ENCODE results near the gene CREB3L1. TPM values are rescaled to one million over a fixed set of nuclear protein-coding genes. Genes with fewer than 3 reads are reported as not detected.
"Not testable (repeated sequence)": the region's sequence is repeated elsewhere in the genome, so short reads cannot be mapped to it uniquely, and the experiment has no call there.

CREB3L1 gene
- total and polyA plus RNA-seq, 7 donors = 0.66 to 63.1 (median 7.2) TPM

DNA sequence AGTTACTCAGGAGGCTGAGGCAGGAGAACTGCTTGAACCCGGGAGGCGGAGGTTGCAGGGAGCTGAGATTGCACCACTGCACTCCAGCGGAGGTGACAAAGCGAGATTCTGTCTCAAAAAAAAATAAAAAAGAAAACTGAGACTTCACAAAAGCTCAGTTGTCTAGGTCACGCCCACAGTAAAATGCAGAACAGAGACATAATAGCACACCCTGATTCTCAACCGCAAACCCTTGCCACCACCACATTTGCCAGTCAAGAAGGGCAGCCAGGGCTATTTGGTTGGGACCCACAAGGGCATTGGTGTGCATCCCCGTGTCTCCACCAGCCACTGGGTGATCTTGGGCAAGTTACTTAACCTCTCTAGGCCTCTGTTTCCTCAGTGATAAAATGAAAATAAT lies 25.4 kb downstream of the CREB3L1 start:
- DNase-seq = no peak
- H3K4me1 ChIP-seq = no peaks in the 10 kb centered on the region
- no peak overlapping the region for H3K4me3 ChIP-seq
- WGBS, 2 donors = 80 to 81% methylated on average over 7 of the region's 7 CpGs
- no peaks in the 10 kb centered on the region for H3K36me3 ChIP-seq
- intact Hi-C loops (cut with DNase I) = no loop called here
- H3K9me3 ChIP-seq = no peaks in the 10 kb centered on the region
- H3K27ac ChIP-seq = no peak overlapping the region
- TF ChIP-seq POLR2AphosphoS5 (IDR thresholded peaks at IDR 0.05) (no peak), POLR2A (IDR thresholded peaks at IDR 0.05) (no peak), EP300 (IDR thresholded peaks at IDR 0.05) (no peak)
- TF ChIP-seq, protein P1, sequence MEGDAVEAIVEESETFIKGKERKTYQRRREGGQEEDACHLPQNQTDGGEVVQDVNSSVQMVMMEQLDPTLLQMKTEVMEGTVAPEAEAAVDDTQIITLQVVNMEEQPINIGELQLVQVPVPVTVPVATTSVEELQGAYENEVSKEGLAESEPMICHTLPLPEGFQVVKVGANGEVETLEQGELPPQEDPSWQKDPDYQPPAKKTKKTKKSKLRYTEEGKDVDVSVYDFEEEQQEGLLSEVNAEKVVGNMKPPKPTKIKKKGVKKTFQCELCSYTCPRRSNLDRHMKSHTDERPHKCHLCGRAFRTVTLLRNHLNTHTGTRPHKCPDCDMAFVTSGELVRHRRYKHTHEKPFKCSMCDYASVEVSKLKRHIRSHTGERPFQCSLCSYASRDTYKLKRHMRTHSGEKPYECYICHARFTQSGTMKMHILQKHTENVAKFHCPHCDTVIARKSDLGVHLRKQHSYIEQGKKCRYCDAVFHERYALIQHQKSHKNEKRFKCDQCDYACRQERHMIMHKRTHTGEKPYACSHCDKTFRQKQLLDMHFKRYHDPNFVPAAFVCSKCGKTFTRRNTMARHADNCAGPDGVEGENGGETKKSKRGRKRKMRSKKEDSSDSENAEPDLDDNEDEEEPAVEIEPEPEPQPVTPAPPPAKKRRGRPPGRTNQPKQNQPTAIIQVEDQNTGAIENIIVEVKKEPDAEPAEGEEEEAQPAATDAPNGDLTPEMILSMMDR (IDR thresholded peaks at IDR 0.05) = no peak
- no peaks in the 10 kb centered on the region for H3K27me3 ChIP-seq

DNA sequence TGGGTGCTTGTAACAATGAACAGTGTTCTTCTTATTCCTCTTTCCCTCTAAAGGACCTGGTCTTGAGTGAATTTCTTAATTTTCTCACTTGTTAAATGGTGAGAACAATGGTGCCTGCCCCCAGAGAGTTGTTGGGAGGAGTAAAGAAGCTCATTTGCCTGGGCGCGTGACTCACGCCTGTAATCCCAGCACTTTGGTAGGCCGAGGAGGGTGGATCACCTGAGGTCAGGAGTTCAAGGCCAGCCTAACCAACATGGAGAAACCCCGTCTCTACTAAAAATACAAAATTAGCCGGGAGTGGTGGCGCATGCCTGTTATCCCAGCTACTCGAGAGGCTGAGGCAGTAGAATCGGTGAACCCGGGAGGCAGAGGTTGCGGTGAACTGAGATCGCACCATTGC lies 26.6 kb downstream of the CREB3L1 start:
- H3K27me3 ChIP-seq; DNase-seq; H3K9me3 ChIP-seq; H3K36me3 ChIP-seq; H3K27ac ChIP-seq; H3K4me3 ChIP-seq; intact Hi-C loops (cut with DNase I); H3K4me1 ChIP-seq: not testable (repeated sequence)
- WGBS, 2 donors = 87 to 94% methylated on average over 12 of the region's 12 CpGs

DNA sequence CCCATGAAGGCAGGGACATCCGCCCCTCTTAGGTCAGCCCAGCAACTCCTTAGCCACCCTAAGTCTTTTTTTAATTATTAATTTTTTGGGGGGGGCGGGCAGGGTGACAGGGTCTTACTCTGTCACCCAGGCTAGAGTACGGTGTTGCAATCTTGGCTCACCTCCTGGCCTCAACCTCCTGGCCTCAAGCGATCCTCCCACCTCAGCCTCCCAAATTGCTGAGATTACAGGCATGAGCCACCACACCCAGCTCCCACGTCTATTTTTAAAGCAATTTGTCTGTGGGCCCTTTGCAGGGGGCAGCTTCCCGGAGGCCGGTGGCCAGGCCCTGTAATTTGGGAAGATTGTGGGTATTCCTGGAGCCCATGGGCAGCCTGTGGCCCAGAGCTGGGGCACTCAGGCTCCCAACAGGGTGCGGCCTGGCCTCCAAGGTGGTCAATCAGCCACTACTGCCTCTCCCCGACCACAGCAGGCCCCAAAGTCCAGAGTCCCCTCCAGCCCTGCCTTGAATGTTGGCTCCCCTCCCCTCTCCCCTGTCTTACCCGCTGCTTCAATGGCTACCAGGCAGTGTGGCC lies 27.2 kb downstream of the CREB3L1 start:
- Histone ChIP-seq H3K9me3 (no peaks in the 10 kb centered on the region), H3K4me3 (no peak overlapping the region), H3K36me3 (no peaks in the 10 kb centered on the region), H3K27me3 (no peaks in the 10 kb centered on the region), H3K4me1 (peaks cover 0 to 6% (median 1%) of the 10 kb centered on the region in 4 donors), H3K27ac (no peak overlapping the region)
- intact Hi-C loops (cut with DNase I) = no loop called here
- 86 to 92% methylated on average over 10 of the region's 10 CpGs for WGBS, 2 donors
- DNase-seq = no peak
- no peak for TF ChIP-seq POLR2AphosphoS5 (IDR thresholded peaks at IDR 0.05)
- no peak for TF ChIP-seq EP300 (IDR thresholded peaks at IDR 0.05)
- no peak for TF ChIP-seq POLR2A (IDR thresholded peaks at IDR 0.05)
- TF ChIP-seq, protein P1 (IDR thresholded peaks at IDR 0.05) = no peak

DNA sequence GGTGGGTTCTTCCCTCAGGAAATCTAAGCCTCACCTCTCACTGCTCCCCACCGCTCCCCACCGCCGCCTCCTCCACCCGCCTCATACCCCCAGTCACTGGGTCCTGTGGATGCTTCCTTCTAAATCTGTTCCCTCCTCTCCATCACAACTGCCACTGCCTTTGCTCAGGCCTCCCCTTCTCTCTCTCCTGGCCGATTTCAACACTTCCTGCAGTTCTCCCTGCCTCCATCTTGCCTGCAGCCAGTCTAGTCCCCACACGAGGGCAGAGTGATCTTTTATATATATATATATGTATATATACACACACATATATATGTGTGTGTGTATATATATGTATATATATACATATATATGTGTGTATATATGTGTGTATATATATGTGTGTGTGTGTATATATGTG lies 27.8 kb downstream of the CREB3L1 start:
- Histone ChIP-seq H3K36me3 (no peaks in the 10 kb centered on the region), H3K4me1 (peaks cover 0 to 6% (median 1%) of the 10 kb centered on the region in 4 donors), H3K4me3 (no peak overlapping the region), H3K27ac (no peak overlapping the region), H3K9me3 (no peaks in the 10 kb centered on the region), H3K27me3 (no peaks in the 10 kb centered on the region)
- TF ChIP-seq, protein P1 (IDR thresholded peaks at IDR 0.05) = no peak
- TF ChIP-seq POLR2A (IDR thresholded peaks at IDR 0.05) = no peak
- no peak for TF ChIP-seq EP300 (IDR thresholded peaks at IDR 0.05)
- TF ChIP-seq POLR2AphosphoS5 (IDR thresholded peaks at IDR 0.05) = no peak
- 61 to 69% methylated on average over 6 of the region's 6 CpGs for WGBS, 2 donors
- DNase-seq = no peak
- intact Hi-C loops (cut with DNase I) = no loop called here

DNA sequence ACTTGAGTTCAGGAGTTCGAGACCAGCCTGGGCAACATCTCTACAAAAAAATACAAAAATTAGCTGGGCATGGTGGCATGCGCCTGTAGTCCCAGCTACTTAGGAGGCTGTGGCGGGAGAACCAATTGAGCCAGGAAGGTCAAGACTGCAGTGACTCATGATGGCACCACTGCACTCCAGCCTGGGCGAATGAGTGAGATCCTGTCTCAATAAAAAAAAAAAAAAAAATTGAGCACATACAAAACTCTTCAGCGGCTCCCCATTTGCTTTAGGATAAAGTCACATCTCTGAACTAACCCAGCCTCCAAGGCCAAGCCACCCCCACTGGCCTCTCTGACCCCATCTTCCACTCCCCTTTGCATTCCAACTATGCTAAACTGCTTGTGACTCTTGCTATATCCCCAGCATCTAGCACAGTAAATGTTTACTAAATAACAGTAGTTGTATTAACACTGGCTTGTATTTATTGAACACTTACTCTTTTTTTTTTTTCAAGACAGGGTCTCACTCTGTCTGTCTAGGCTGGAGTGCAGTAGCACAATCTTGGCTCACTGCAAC lies 28.9 kb downstream of the CREB3L1 start:
- Histone ChIP-seq H3K36me3 (no peaks in the 10 kb centered on the region), H3K27me3 (no peaks in the 10 kb centered on the region), H3K4me1 (peaks cover 0 to 6% (median 1%) of the 10 kb centered on the region in 4 donors), H3K9me3 (no peaks in the 10 kb centered on the region), H3K27ac (no peak overlapping the region), H3K4me3 (no peak overlapping the region)
- no peak for TF ChIP-seq EP300 (IDR thresholded peaks at IDR 0.05)
- no peak for TF ChIP-seq POLR2A (IDR thresholded peaks at IDR 0.05)
- TF ChIP-seq, protein P1 (IDR thresholded peaks at IDR 0.05) = no peak
- no peak for TF ChIP-seq POLR2AphosphoS5 (IDR thresholded peaks at IDR 0.05)
- DNase-seq = no peak
- 90 to 92% methylated on average over 5 of the region's 5 CpGs for WGBS, 2 donors
- intact Hi-C loops (cut with DNase I) = no loop called here

Measured in sigmoid colon (tissue), 7 donors.